HG02981 (cell line): Measurements from ENCODE around the gene NCK2.

Experiments
- ATAC-seq: cut with Tn5 transposase; IDR thresholded peaks from one replicate; pipeline ENCODE4 v1.9.1; 2021; ENCODE audit warnings: mild to moderate bottlenecking, moderate library complexity; ENCODE audit not compliant: unreplicated experiment

NCK2 gene

DNA sequence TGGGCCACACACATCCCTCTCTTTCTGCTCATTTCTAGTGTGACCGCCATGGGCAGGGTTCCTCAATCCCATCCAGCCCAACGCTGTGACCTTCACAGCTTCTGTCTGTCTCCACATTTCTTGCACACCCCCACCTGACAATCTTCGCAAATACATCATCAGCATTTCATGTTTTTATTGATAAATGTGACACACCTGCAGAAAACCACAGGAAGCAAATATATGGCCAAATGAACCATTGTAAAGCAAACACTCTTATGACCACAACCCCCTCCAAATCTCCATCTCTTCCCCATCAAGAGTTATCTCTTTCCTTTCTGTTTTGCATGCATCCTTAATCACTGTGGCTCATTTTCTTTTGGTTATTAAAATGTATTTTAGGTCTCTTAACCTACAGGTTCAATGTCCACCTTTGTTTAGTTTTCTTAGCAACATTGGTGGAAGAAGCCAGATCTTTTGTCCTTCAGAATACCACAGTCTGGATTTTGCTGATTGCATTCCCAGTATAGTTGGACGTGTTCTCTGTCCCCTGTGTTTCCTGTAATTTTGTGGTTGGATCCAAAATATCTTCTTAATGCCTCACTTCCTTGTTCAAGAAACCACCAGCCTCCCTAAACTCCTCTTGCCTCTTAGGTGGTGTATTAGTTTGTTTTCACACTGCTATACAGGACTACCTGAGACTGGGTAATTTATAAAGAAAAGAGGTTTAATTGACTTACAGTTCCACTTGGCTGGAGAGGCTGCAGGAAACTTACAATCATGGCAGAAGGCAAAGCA lies 9.8 kb upstream of the NCK2 start:
- no peak for ATAC-seq

DNA sequence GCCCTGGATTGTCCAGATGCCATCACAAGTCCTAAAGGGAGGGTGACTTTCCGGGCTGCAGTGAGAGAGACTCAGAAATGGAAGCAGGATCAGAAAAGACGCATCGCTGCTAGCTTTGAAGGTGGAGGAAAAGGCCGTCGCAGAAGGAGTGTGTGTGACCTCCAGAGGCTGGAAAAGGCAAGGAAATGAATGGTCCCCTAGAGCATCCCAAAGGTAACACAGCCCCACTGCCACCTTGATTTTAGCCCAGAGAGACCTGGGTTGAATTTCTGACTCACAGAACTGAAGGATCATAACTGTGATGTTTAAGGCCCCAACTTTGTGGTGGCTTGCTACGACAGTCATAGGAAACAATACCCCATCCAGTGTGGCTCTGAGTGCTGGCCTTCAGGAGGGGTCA lies 8.6 kb upstream of the NCK2 start:
- no peak for ATAC-seq

DNA sequence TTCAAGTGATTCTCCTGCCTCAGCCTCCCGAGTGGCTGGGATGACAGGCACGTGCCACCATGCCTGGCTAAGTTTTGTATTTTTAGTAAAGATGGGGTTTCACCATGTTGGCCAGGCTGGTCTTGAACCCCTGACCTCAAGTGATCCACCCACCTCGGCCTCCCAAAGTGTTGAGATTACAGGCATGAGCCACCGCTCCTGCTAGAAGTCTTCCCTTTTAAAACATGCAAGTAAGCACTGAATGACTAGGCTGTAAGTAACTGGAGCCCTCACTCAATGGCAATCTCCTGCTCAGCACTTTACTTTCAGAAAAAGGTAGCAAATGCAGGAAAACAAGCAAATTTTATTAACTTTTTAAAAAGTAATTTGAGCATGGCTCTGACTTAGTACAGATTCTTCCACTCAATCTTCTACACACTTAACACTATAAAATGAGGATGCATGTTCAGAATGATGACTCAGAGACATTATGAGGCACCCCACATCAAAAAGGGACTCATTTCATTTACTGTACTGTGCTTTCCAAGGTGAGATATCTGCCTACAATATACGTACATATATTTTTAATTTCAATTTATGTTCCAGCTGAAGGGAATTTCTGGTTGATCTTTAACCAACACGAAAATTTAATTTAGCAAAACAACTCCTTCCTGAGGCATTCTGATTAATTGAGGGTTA lies 6.6 kb upstream of the NCK2 start:
- no peak for ATAC-seq

GRCh38 chr2:105738658-105739241 lies 6.0 kb upstream of the NCK2 start:
- ATAC-seq = peak; percentile 60

GRCh38 chr2:105739426-105739825 lies 5.3 kb upstream of the NCK2 start:
- ATAC-seq = no peak

- no peak for ATAC-seq
Observed at GRCh38 chr2:105739944-105740530, 4.7 kb upstream of the NCK2 start.

- ATAC-seq = no peak
Observed at GRCh38 chr2:105741174-105741573, 3.5 kb upstream of the NCK2 start.

DNA sequence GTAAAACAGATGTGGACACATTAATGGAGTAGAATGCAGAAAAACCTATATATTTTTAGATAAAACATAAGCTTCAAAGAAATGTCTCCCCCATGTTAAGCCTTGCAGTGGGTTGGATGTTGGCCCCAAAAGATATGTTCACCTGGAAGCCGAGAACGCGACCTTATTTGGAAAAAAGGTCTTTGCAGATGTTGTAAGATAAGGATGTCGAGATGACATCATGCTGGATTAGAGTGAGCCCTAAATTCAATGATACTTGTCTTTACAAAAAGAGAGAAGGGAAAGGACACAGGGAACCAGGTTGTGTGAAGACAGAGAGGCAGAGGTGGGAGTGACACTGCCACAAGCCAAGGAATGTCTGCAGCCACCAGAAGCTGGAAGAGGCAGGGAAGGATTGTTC lies 3.1 kb upstream of the NCK2 start:
- no peak for ATAC-seq

- peak; percentile 65 for ATAC-seq
Observed at GRCh38 chr2:105744091-105744908, 412 bp upstream of the NCK2 start.

- peak; percentile 54 for ATAC-seq
Observed at GRCh38 chr2:105746177-105747080, 1.7 kb downstream of the NCK2 start.

- ATAC-seq = no peak
Observed at GRCh38 chr2:105747254-105747894, 2.7 kb downstream of the NCK2 start.

DNA sequence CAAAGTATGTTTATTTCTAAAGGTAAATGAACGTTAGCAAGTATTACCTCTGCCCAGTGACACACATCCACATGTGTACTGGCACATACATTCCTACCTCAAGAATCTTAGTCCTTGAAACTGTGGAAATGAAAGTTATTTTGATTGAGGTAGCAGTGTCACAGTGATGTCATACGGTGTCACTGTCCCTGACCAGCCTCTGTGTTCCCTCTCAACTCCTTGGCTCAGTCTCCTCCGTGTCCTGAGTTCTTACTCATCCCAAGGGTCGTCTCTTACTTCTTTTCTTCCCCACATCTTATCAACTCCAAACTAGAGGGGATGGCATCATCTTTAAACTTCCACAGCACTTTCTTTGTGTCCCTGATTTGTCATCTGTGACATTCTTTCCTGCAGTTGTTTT lies 3.3 kb downstream of the NCK2 start:
- no peak for ATAC-seq

GRCh38 chr2:105748566-105748965 lies 3.9 kb downstream of the NCK2 start:
- ATAC-seq = no peak

- ATAC-seq = no peak
Observed at GRCh38 chr2:105749583-105750400, 5.1 kb downstream of the NCK2 start.

- ATAC-seq = no peak
Observed at GRCh38 chr2:105750735-105751134, 6.0 kb downstream of the NCK2 start.

DNA sequence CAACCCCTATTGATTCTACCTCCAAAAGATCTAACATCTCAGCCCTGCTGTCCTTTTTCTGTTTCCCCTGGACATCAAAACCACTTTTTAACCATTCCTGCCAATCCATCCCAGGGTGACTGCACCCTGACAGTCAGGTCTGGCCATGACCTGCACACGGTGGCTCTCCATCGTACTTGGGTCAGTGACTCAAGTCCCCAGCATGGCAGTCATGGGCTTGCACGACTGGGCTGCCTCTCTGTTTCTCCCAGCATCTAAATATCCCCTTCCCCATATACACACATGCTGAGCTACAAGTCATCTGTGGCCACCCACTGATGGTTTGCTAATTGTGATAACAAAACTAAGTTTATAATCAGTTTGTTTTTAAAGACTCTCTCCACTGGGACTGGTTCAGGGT lies 6.6 kb downstream of the NCK2 start:
- no peak for ATAC-seq

- ATAC-seq = no peak
Observed at GRCh38 chr2:105752691-105753358, 8.1 kb downstream of the NCK2 start.

DNA sequence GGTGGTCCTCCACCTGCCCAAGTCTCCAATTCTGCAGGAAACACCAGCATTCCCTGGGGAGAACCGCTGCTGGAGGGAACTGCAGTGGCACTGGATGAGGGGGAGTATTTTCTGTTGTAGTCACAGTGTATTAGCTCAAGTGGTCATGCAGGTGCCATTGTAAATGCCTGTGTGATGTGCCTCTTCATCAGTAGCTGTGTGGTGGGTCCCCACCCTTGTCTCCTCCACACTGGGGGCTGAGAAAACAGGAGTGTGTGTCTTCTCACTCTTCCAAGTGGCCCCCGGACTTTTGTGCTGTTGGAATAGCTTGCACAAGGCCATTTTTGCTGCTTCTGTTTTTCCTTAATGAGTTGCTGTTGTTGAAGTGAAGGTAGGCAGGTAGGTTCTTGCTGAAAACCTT lies 8.7 kb downstream of the NCK2 start:
- no peak for ATAC-seq
